Psoas muscle (tissue), 8 donors: ENCODE data around the gene HAGH. TPM values are rescaled to one million over a fixed set of nuclear protein-coding genes. Genes with fewer than 3 reads are reported as not detected.

Source experiments
- ATAC-seq, 4 donors: fragments of 200-7000 bp; cut with Tn5 transposase; one replicate each; pipeline ENCODE4 v1.9.1; 2020; ENCODE audit warnings: moderate library complexity in 3 of 4, mild to moderate bottlenecking in 2 of 4
- DNase-seq, 2 donors: peaks; one replicate each; pipeline ENCODE4 v3.0.0-alpha.2; 2020
- H3K27ac ChIP-seq: fragments of 200-600 bp; one replicate; pipeline ENCODE4 v1.8.0; 2022
- H3K27me3 ChIP-seq, 3 donors: fragments of 200-600 bp in 1 of 3; one replicate each; pipeline versions ENCODE4 v1.6.1 to v1.8.0; 2013 to 2022; ENCODE audit warnings: low read length in 2 of 3, mild to moderate bottlenecking in 2 of 3, moderate library complexity in 1 of 3; ENCODE audit not compliant: insufficient read depth in 3 of 3
- H3K36me3 ChIP-seq, 2 donors: fragments of 200-600 bp in 1 of 2; one replicate each; pipeline versions ENCODE4 v1.6.1 to v1.8.0; 2013 to 2022; ENCODE audit warnings: low read depth in 1 of 2, mild to moderate bottlenecking in 1 of 2, moderate library complexity in 1 of 2; ENCODE audit not compliant: insufficient read depth in 1 of 2
- H3K4me1 ChIP-seq: fragments of 200-600 bp; one replicate; pipeline ENCODE4 v1.8.0; 2022
- H3K4me3 ChIP-seq: fragments of 200-600 bp; one replicate; pipeline ENCODE4 v1.8.0; 2022; ENCODE audit warnings: mild to moderate bottlenecking
- H3K9me3 ChIP-seq: fragments of 200-600 bp; one replicate; pipeline ENCODE4 v1.8.0; 2022
- CTCF ChIP-seq: fragments of 200-600 bp; IDR thresholded peaks from one replicate; pipeline ENCODE4 v1.8.0; 2022; ENCODE audit warnings: antibody characterized with exemption
- WGBS, 3 donors: extraction: QIAGEN DNeasy Blood & Tissue Kit; methylation state at CpG; one replicate each; pipeline versions ENCODE4 v1.1.6 to v1.1.7; 2013; 5-methylcytosine and 5-hydroxymethylcytosine counted together
- intact Hi-C, 2 donors: fragments of 100-400 bp; cut with DNase I; formaldehyde crosslinking; loops; one replicate each; pipeline versions ENCODE4 v1.11.0 to v1.14.2; 2022
- polyA plus RNA-seq, 3 donors: library from polyadenylated mRNA; stranded (reverse); fragments of 200-250 nt; gene quantifications; one replicate each; pipeline ENCODE4 v1.2.3, GENCODE V29; 2013
- total RNA-seq, 4 donors: library from RNA; stranded (reverse); fragmentation: NEBNext Ultra II Directional in 2 of 4; extraction: Animal tissue kit (Norgen Biotek cat#: 25700) in 2 of 4; gene quantifications; one replicate each; pipeline versions ENCODE4 v1.2.1 to v1.2.4, GENCODE V29; 2021 to 2023
- donor health status: healthy with polysubstance abuse.
- donor health status: DM: no; HTN: no; CAD: no; lungs with moderate emphysema.
- donor health status: Bipolar disorder and iron deficiency.
- donor health status: healthy.
- donor health status: DM: yes; HTN: yes; CAD: no.
- donor health status: DM: no; HTN: no; CAD: no.
- donor health status: DM: no; HTN: no; CAD: no.
- donor health status: DM: yes; HTN: yes; CAD: no.

HAGH gene
- total and polyA plus RNA-seq, 7 donors = 112 to 277 (median 160) TPM

- Histone ChIP-seq H3K4me1 (no peaks in the 10 kb centered on the region), H3K4me3 (no peak overlapping the region), H3K36me3 (no peaks in the 10 kb centered on the region), H3K27ac (no peak overlapping the region), H3K9me3 (no peaks in the 10 kb centered on the region), H3K27me3 (peaks cover 0 to 42% (median 9%) of the 10 kb centered on the region in 3 donors)
- 35 to 47% (median 41%) methylated on average over 9 of the region's 9 CpGs for WGBS, 3 donors
- no peak for ATAC-seq
- no peak for TF ChIP-seq CTCF
- intact Hi-C loops = no loop called here
- DNase-seq = no peak
These were observed 43.9 kb upstream of the HAGH start for GRCh38 chr16:1870365-1871082.

- H3K36me3 ChIP-seq = no peaks in the 10 kb centered on the region
- no peak for DNase-seq
- TF ChIP-seq CTCF = no peak
- WGBS, 3 donors = 62 to 68% (median 63%) methylated on average over 5 to 6 of the region's 6 CpGs
- no peaks in the 10 kb centered on the region for H3K9me3 ChIP-seq
- intact Hi-C loops = no loop called here
- no peaks in the 10 kb centered on the region for H3K4me1 ChIP-seq
- no peak overlapping the region for H3K27ac ChIP-seq
- H3K27me3 ChIP-seq = peaks cover 0 to 34% (median 2%) of the 10 kb centered on the region in 3 donors
- no peak for ATAC-seq
- no peak overlapping the region for H3K4me3 ChIP-seq
These were observed 39.5 kb upstream of the HAGH start for GRCh38 chr16:1865902-1866690.

GRCh38 chr16:1863681-1864460 is 37.2 kb upstream of the HAGH start:
- Histone ChIP-seq H3K4me1 (no peaks in the 10 kb centered on the region), H3K27me3 (peaks cover 0 to 50% (median 2%) of the 10 kb centered on the region in 3 donors), H3K36me3 (no peaks in the 10 kb centered on the region), H3K4me3 (no peak overlapping the region), H3K27ac (no peak overlapping the region), H3K9me3 (no peaks in the 10 kb centered on the region)
- peak in 2 of 4 donors; percentile 27 to 42 for ATAC-seq
- no peak for DNase-seq
- peak; percentile 63 for TF ChIP-seq CTCF
- 7 to 13% (median 9%) methylated on average over 4 of the region's 4 CpGs for WGBS, 3 donors
- intact Hi-C loops = loop anchor here (1.0 to 5.0 kb wide), 2 partner anchors 65 to 68 kb away; no protein-coding TSS in a partner anchor

- no peaks in the 10 kb centered on the region for H3K9me3 ChIP-seq
- DNase-seq = no peak
- TF ChIP-seq CTCF = no peak
- H3K36me3 ChIP-seq = no peaks in the 10 kb centered on the region
- ATAC-seq = no peak
- intact Hi-C loops = loop anchor here in 1 of 2 donors (5.0 kb wide), 1 partner anchor 70 kb away; no protein-coding TSS in a partner anchor
- no peaks in the 10 kb centered on the region for H3K4me1 ChIP-seq
- WGBS, 3 donors = 84 to 88% (median 86%) methylated on average over 7 to 9 of the region's 9 CpGs
- peaks cover 0 to 55% (median 4%) of the 10 kb centered on the region in 3 donors for H3K27me3 ChIP-seq
- no peak overlapping the region for H3K4me3 ChIP-seq
- H3K27ac ChIP-seq = no peak overlapping the region
These were observed 35.8 kb upstream of the HAGH start for GRCh38 chr16:1862394-1862793.
